IMR-90 (cell line): ENCODE data around the gene MYBPC3. TPM values are rescaled to one million over a fixed set of nuclear protein-coding genes. Genes with fewer than 3 reads are reported as not detected.

Source experiments
- ATAC-seq: fragments of 200-7000 bp; cut with Tn5 transposase; 2 replicates; pipeline ENCODE4 v1.9.1; 2020; ENCODE audit warnings: low read depth, mild to moderate bottlenecking, moderate library complexity
- BruUV-seq: library from RNA; stranded (reverse); fragments of 400-500 nt; replicated peaks from 2 replicates; lab custom pipeline; 2021; lab: Mats Ljungman, UMichigan
- CTCF ChIA-PET: fragments of 300-600 bp; formaldehyde crosslinking; extraction: SDS; loops from one replicate; lab custom pipeline; 2021; ENCODE audit warnings: antibody characterized with exemption; lab: Yijun Ruan, JAX
- POLR2A ChIA-PET: fragments of 300-600 bp; sonication (Branson Sonifier 250); formaldehyde crosslinking; loops from one replicate; lab custom pipeline; 2022; ENCODE audit warnings: antibody characterized with exemption; ENCODE audit not compliant: unreplicated experiment; lab: Charles Lee
- DNase-seq: peaks from one replicate; pipeline ENCODE4 v3.0.0; 2013
- H2AFZ ChIP-seq: replicated peaks from 2 replicates; pipeline ENCODE3; 2013; ENCODE audit warnings: low read length, mild to moderate bottlenecking; ENCODE audit not compliant: poor library complexity
- H2AK5ac ChIP-seq: 2 replicates; pipeline ENCODE4 v1.6.1; 2013; ENCODE audit warnings: low read depth, low read length, inconsistent platforms
- H2AK9ac ChIP-seq: replicated peaks from 2 replicates; pipeline ENCODE3; 2013; ENCODE audit warnings: mild to moderate bottlenecking, low read depth, low read length, moderate library complexity; ENCODE audit not compliant: poor library complexity
- H2BK120ac ChIP-seq: 2 replicates; pipeline ENCODE4 v1.6.1; 2013; ENCODE audit warnings: low read depth, low read length, inconsistent platforms
- H2BK15ac ChIP-seq: 3 replicates; pipeline ENCODE4 v1.6.1; 2013; ENCODE audit warnings: low read depth, low read length, inconsistent platforms
- H2BK20ac ChIP-seq: 2 replicates; pipeline ENCODE4 v1.6.1; 2013; ENCODE audit warnings: low read depth, mild to moderate bottlenecking, inconsistent platforms, low read length, moderate library complexity
- H2BK5ac ChIP-seq: 2 replicates; pipeline ENCODE4 v1.6.1; 2013; ENCODE audit warnings: mild to moderate bottlenecking, low read depth, low read length, inconsistent platforms; ENCODE audit not compliant: poor library complexity, severe bottlenecking
- H3K14ac ChIP-seq: replicated peaks from 2 replicates; pipeline ENCODE4 v1.6.1; 2013; ENCODE audit warnings: low read depth, low read length, inconsistent platforms
- H3K18ac ChIP-seq: 2 replicates; pipeline ENCODE4 v1.6.1; 2013; ENCODE audit warnings: low read depth, low read length, control low read depth
- H3K23ac ChIP-seq: 2 replicates; pipeline ENCODE4 v1.6.1; 2013; ENCODE audit warnings: low read depth, low read length, inconsistent platforms
- H3K27ac ChIP-seq: 2 replicates; pipeline ENCODE4 v1.5.1; 2013; ENCODE audit warnings: mild to moderate bottlenecking, control low read depth, low read length; ENCODE audit not compliant: insufficient read depth
- H3K27me3 ChIP-seq: 2 replicates; pipeline ENCODE4 v1.6.1; 2013; ENCODE audit warnings: low read length; ENCODE audit not compliant: control insufficient read depth, insufficient read depth
- H3K36me3 ChIP-seq: 2 replicates; pipeline ENCODE4 v1.6.1; 2013; ENCODE audit warnings: low read length, mixed read lengths; ENCODE audit not compliant: control insufficient read depth, insufficient read depth
- H3K4ac ChIP-seq: 2 replicates; pipeline ENCODE4 v1.6.1; 2013; ENCODE audit warnings: low read depth, low read length, inconsistent platforms
- H3K4me1 ChIP-seq: 2 replicates; pipeline ENCODE4 v1.6.1; 2013; ENCODE audit warnings: low read length, mixed read lengths; ENCODE audit not compliant: control insufficient read depth, insufficient read depth
- H3K4me2 ChIP-seq: 2 replicates; pipeline ENCODE4 v1.6.1; 2013; ENCODE audit warnings: low read depth, mild to moderate bottlenecking, control low read depth, low read length, moderate library complexity
- H3K4me3 ChIP-seq: 2 replicates; pipeline ENCODE4 v1.5.1; 2013; ENCODE audit warnings: low read depth, mild to moderate bottlenecking, control low read depth, low read length, moderate library complexity; ENCODE audit not compliant: insufficient read depth
- H3K56ac ChIP-seq: 2 replicates; pipeline ENCODE4 v1.6.1; 2013; ENCODE audit warnings: low read length, inconsistent platforms; ENCODE audit not compliant: insufficient read depth; ENCODE audit errors: extremely low read depth
- H3K79me1 ChIP-seq, 2 experiments: 2 replicates each; pipeline ENCODE4 v1.6.1; 2013; ENCODE audit warnings: low read length in 2 of 2, inconsistent platforms in 1 of 2, low read depth in 1 of 2
- H3K9ac ChIP-seq: 2 replicates; pipeline ENCODE4 v1.6.1; 2013; ENCODE audit warnings: low read depth, low read length, control low read depth
- H3K9me1 ChIP-seq: 2 replicates; pipeline ENCODE4 v1.6.1; 2013; ENCODE audit warnings: low read length, inconsistent platforms; ENCODE audit not compliant: insufficient read depth
- H3K9me3 ChIP-seq: 2 replicates; pipeline ENCODE4 v1.6.1; 2013; ENCODE audit warnings: low read length; ENCODE audit not compliant: control insufficient read depth, insufficient read depth
- H4K20me1 ChIP-seq: 2 replicates; pipeline ENCODE4 v1.6.1; 2013; ENCODE audit warnings: low read length, inconsistent platforms; ENCODE audit not compliant: insufficient read depth
- H4K5ac ChIP-seq: 2 replicates; pipeline ENCODE4 v1.6.1; 2013; ENCODE audit warnings: mild to moderate bottlenecking, low read depth, low read length, control low read depth
- H4K8ac ChIP-seq, 2 experiments: 2 replicates each; pipeline ENCODE4 v1.6.1; 2013; ENCODE audit warnings: low read depth in 2 of 2, low read length in 2 of 2, control low read depth in 1 of 2, inconsistent platforms in 1 of 2
- H4K91ac ChIP-seq: 2 replicates; pipeline ENCODE4 v1.6.1; 2013; ENCODE audit warnings: low read depth, low read length, inconsistent platforms; ENCODE audit not compliant: insufficient read depth
- FOS ChIP-seq: fragments of 150-350 bp; IDR thresholded peaks from 2 replicates; pipeline ENCODE4 v1.6.1; 2016; ENCODE audit warnings: low read depth, low read length
- MAZ ChIP-seq: IDR thresholded peaks from 2 replicates; pipeline ENCODE4 v1.6.1; 2012; ENCODE audit warnings: low read depth, mild to moderate bottlenecking, low read length, improper control_type of control experiment, moderate library complexity, borderline replicate concordance
- MXI1 ChIP-seq: IDR thresholded peaks from 2 replicates; pipeline ENCODE4 v1.6.1; 2012; ENCODE audit warnings: low read depth, mild to moderate bottlenecking, low read length, moderate library complexity, borderline replicate concordance
- RAD21 ChIP-seq: IDR thresholded peaks from 2 replicates; pipeline ENCODE4 v1.6.1; 2012; ENCODE audit warnings: low read length, improper control_type of control experiment
- RCOR1 ChIP-seq: IDR thresholded peaks from 2 replicates; pipeline ENCODE4 v1.6.1; 2012; ENCODE audit warnings: mild to moderate bottlenecking, low read length, improper control_type of control experiment; ENCODE audit not compliant: insufficient replicate concordance
- WGBS, 2 experiments: methylation state at CpG; one replicate each; pipeline versions ENCODE4 v1.1.5 to v1.1.7; 2013; ENCODE audit warnings: missing lambda C conversion rate in 2 of 2; ENCODE audit not compliant: insufficient read length in 1 of 2; ENCODE audit errors: extremely low coverage in 2 of 2; 5-methylcytosine and 5-hydroxymethylcytosine counted together
- dilution Hi-C: fragments of 300-500 bp; cut with HindIII; formaldehyde crosslinking; loops from one replicate; pipeline ENCODE4 v1.14.3; 2018; ENCODE audit warnings: low sequenced_read_pairs; ENCODE audit not compliant: unreplicated experiment
- in situ Hi-C: fragments of 300-500 bp; cut with MboI; formaldehyde crosslinking; loops from 3 replicates; pipeline ENCODE4 v1.14.3; 2019; ENCODE audit warnings: low sequenced_read_pairs, inconsistent platforms, mixed read lengths
- intact Hi-C: fragments of 100-400 bp; cut with micrococcal nuclease; formaldehyde crosslinking; loops from 2 replicates; pipeline ENCODE4 v1.10.0; 2022
- polyA plus RNA-seq, 3 experiments: library from polyadenylated mRNA; depleted of rRNA; stranded (reverse); fragments of >200 nt; gene quantifications; 2 replicates each; pipeline ENCODE4 v1.2.3, GENCODE V29; 2012; ENCODE audit warnings: low replicate concordance in 1 of 3
- total RNA-seq: library from RNA; depleted of rRNA; stranded (reverse); fragments of >200 nt; gene quantifications from 2 replicates; pipeline ENCODE4 v1.2.3, GENCODE V29; 2012
- TF ChIP-seq, protein P1 (sequence below): fragments of 150-350 bp; IDR thresholded peaks from 2 replicates; pipeline ENCODE4 v1.6.1; 2016; ENCODE audit warnings: low read depth, mild to moderate bottlenecking, low read length, moderate library complexity, borderline replicate concordance
- TF ChIP-seq, protein P2 (sequence below): conservative IDR thresholded peaks from 2 replicates; pipeline ENCODE4 v1.5.1; 2012; ENCODE audit warnings: mild to moderate bottlenecking, low read depth, low read length, improper control_type of control experiment

MYBPC3 gene
- total and polyA plus RNA-seq, 2 of the 4 experiments (the other 2 are of a cell fraction) = not detected

DNA sequence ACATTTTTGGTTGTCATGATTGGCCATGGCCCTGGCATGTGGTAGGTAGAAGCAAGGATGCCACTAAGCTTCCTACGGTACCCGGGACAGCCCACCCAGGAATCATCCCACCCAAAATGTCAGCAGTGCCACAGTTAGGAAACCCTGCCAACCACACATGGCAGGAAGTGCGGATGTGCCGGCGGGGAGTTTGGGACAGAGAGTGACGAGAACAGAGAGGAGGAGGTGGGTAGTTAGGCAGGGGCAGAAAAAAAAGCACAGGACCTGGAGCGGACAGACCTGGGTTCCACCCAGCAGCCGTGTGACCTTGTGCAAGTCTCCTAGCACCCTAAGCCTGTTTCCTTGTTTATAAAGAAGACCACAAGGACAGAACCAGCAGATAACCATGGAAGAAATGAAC is 22.5 kb upstream of the MYBPC3 start:
- H2AK5ac ChIP-seq = no peak overlapping the region
- DNase-seq (no peak), ATAC-seq (no peak)
- H2BK20ac ChIP-seq = no peak overlapping the region
- no peak overlapping the region for H3K4me2 ChIP-seq
- no peak overlapping the region for H2BK120ac ChIP-seq
- ChIA-PET CTCF (interaction anchor here (1.2 kb wide), 1 partner anchor 11 kb away, joined by 4 read pairs; no protein-coding TSS in a partner anchor), POLR2A (no interaction called here)
- H2AK9ac ChIP-seq = peak overlapping the region; percentile 42
- H2AFZ ChIP-seq = peak overlapping the region; percentile 76
- H4K5ac ChIP-seq = no peak overlapping the region
- no peak overlapping the region for H3K23ac ChIP-seq
- H3K9me1 ChIP-seq = peaks cover 9% of the 10 kb centered on the region
- intact Hi-C loops = no loop called here
- no CpG with 5 or more reads among the region's 8 CpGs for WGBS, 2 experiments
- H4K91ac ChIP-seq = no peak overlapping the region
- H3K4me3 ChIP-seq = no peak overlapping the region
- in situ Hi-C loops = no loop called here
- H3K79me1 ChIP-seq = no peaks in the 10 kb centered on the region
- no peak overlapping the region for H3K18ac ChIP-seq
- no peak overlapping the region for H2BK15ac ChIP-seq
- no peak overlapping the region for H2BK5ac ChIP-seq
- H4K8ac ChIP-seq = no peak overlapping the region
- TF ChIP-seq RCOR1 (no peak), FOS (no peak), RAD21 (no peak), MXI1 (no peak), MAZ (no peak)
- TF ChIP-seq, protein P1, sequence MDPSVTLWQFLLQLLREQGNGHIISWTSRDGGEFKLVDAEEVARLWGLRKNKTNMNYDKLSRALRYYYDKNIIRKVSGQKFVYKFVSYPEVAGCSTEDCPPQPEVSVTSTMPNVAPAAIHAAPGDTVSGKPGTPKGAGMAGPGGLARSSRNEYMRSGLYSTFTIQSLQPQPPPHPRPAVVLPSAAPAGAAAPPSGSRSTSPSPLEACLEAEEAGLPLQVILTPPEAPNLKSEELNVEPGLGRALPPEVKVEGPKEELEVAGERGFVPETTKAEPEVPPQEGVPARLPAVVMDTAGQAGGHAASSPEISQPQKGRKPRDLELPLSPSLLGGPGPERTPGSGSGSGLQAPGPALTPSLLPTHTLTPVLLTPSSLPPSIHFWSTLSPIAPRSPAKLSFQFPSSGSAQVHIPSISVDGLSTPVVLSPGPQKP = no peak
- TF ChIP-seq, protein P2, sequence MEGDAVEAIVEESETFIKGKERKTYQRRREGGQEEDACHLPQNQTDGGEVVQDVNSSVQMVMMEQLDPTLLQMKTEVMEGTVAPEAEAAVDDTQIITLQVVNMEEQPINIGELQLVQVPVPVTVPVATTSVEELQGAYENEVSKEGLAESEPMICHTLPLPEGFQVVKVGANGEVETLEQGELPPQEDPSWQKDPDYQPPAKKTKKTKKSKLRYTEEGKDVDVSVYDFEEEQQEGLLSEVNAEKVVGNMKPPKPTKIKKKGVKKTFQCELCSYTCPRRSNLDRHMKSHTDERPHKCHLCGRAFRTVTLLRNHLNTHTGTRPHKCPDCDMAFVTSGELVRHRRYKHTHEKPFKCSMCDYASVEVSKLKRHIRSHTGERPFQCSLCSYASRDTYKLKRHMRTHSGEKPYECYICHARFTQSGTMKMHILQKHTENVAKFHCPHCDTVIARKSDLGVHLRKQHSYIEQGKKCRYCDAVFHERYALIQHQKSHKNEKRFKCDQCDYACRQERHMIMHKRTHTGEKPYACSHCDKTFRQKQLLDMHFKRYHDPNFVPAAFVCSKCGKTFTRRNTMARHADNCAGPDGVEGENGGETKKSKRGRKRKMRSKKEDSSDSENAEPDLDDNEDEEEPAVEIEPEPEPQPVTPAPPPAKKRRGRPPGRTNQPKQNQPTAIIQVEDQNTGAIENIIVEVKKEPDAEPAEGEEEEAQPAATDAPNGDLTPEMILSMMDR = no peak
- no peak overlapping the region; the same call in 1 of the 2 replicates for H3K4ac ChIP-seq
- dilution Hi-C loops = no loop called here
- no peak overlapping the region for H3K56ac ChIP-seq
- H3K4me1 ChIP-seq = peaks cover 5% of the 10 kb centered on the region
- BruUV-seq = no TSS peak
- H4K20me1 ChIP-seq = no peaks in the 10 kb centered on the region; the same call in 1 of the 2 replicates
- no peaks in the 10 kb centered on the region for H3K36me3 ChIP-seq
- no peak overlapping the region for H3K9ac ChIP-seq
- peaks cover 5% of the 10 kb centered on the region; the same call in 1 of the 2 replicates for H3K27me3 ChIP-seq
- H3K9me3 ChIP-seq = no peaks in the 10 kb centered on the region
- no peak overlapping the region for H3K14ac ChIP-seq
- no peak overlapping the region for H3K27ac ChIP-seq
